B cell (primary cell): ENCODE data around the gene C17orf113. TPM values are rescaled to one million over a fixed set of nuclear protein-coding genes. Genes with fewer than 3 reads are reported as not detected.
"Not testable (repeated sequence)": the region's sequence is repeated elsewhere in the genome, so short reads cannot be mapped to it uniquely, and the experiment has no call there.

Experiments used
- ATAC-seq: fragments of 200-7000 bp; cut with Tn5 transposase; one replicate; pipeline ENCODE4 v1.10.0; 2021; ENCODE audit warnings: low read depth, mild to moderate bottlenecking, moderate number of reproducible peaks, moderate library complexity
- CTCF ChIA-PET: fragments of 350-600 bp; sonication (Branson Sonifier 250); formaldehyde crosslinking; loops from one replicate; lab custom pipeline; 2021; ENCODE audit warnings: antibody characterized with exemption, inconsistent platforms; lab: Charles Lee
- POLR2A ChIA-PET: fragments of 350-600 bp; sonication (Branson Sonifier 250); formaldehyde crosslinking; loops from one replicate; lab custom pipeline; 2021; ENCODE audit warnings: antibody characterized with exemption; lab: Charles Lee
- DNase-seq: peaks from one replicate; pipeline ENCODE4 v3.0.0; 2013
- H2AFZ ChIP-seq: 2 replicates; pipeline ENCODE4 v1.6.1; 2012; ENCODE audit warnings: mild to moderate bottlenecking, low read depth, low read length; ENCODE audit not compliant: insufficient read depth, poor library complexity, severe bottlenecking
- H3K27ac ChIP-seq, 2 donors: 1 replicate in 1 of 2; 2 replicates in 1 of 2; pipeline ENCODE4 v1.5.1; 2012 to 2013; ENCODE audit warnings: low read length in 2 of 2, mild to moderate bottlenecking in 2 of 2, moderate library complexity in 1 of 2
- H3K27me3 ChIP-seq, 4 experiments: fragments of 200-600 bp in 1 of 4; sonication (generic) in 1 of 4; replicated peaks in 1 of 4; 1 replicate in 2 of 4; 2 replicates in 2 of 4; pipeline versions ENCODE4 v1.6.1 to v1.7.0; 2013 to 2016; ENCODE audit warnings: low read length in 3 of 4, mild to moderate bottlenecking in 2 of 4, mixed read lengths in 1 of 4, moderate library complexity in 1 of 4; ENCODE audit not compliant: insufficient read depth in 4 of 4, control insufficient read depth in 3 of 4; ENCODE audit errors: control extremely low read depth in 1 of 4
- H3K36me3 ChIP-seq, 2 experiments: replicated peaks in 1 of 2; 1 replicate in 1 of 2; 2 replicates in 1 of 2; pipeline versions ENCODE4 v1.6.1 to v1.7.1; 2013; ENCODE audit warnings: low read length in 1 of 2; ENCODE audit not compliant: insufficient read depth in 2 of 2, control insufficient read depth in 1 of 2; ENCODE audit errors: control extremely low read depth in 1 of 2, extremely low read depth in 1 of 2
- H3K4me1 ChIP-seq, 2 donors: fragments of 200-600 bp in 1 of 2; sonication (generic) in 1 of 2; 1 replicate in 1 of 2; 2 replicates in 1 of 2; pipeline versions ENCODE4 v1.5.1 to v1.6.1; 2013 to 2017; ENCODE audit warnings: low read length in 2 of 2; ENCODE audit not compliant: control insufficient read depth in 2 of 2, insufficient read depth in 2 of 2
- H3K4me2 ChIP-seq: replicated peaks from 2 replicates; pipeline ENCODE3; 2012; ENCODE audit warnings: mild to moderate bottlenecking, low read depth, low read length; ENCODE audit not compliant: poor library complexity, severe bottlenecking
- H3K4me3 ChIP-seq, 5 experiments: fragments of 200-600 bp in 1 of 5; sonication (generic) in 1 of 5; 1 replicate in 3 of 5; 2 replicates in 2 of 5; pipeline versions ENCODE4 v1.5.1 to v1.7.0; 2011 to 2016; ENCODE audit warnings: low read length in 4 of 5, mild to moderate bottlenecking in 4 of 5, low read depth in 2 of 5, control low read depth in 1 of 5, moderate library complexity in 1 of 5; ENCODE audit not compliant: insufficient read depth in 1 of 5; ENCODE audit errors: control extremely low read depth in 1 of 5, extremely low read depth in 1 of 5
- H3K79me2 ChIP-seq: fragments of 200-600 bp; sonication (generic); one replicate; pipeline ENCODE4 v1.6.0; 2016; ENCODE audit warnings: low read length; ENCODE audit not compliant: control insufficient read depth, insufficient read depth
- H3K9ac ChIP-seq: fragments of 200-600 bp; sonication (generic); 2 replicates; pipeline ENCODE4 v1.6.1; 2017; ENCODE audit warnings: mild to moderate bottlenecking, low read length, moderate library complexity
- H3K9me3 ChIP-seq, 3 donors: one replicate each; pipeline versions ENCODE4 v1.6.1 to v1.7.1; 2013; ENCODE audit warnings: low read length in 2 of 3; ENCODE audit not compliant: control insufficient read depth in 2 of 3, insufficient read depth in 1 of 3; ENCODE audit errors: control extremely low read depth in 1 of 3
- H4K20me1 ChIP-seq: 2 replicates; pipeline ENCODE4 v1.6.0; 2012; ENCODE audit warnings: mild to moderate bottlenecking, low read length; ENCODE audit not compliant: insufficient read depth, control insufficient read depth, poor library complexity, severe bottlenecking
- H3K27ac Mint-ChIP-seq: one replicate; pipeline ENCODE4 v1.8.0; 2021; ENCODE audit warnings: mixed read lengths
- H3K27me3 Mint-ChIP-seq: one replicate; pipeline ENCODE4 v1.8.0; 2021; ENCODE audit warnings: mixed read lengths
- H3K4me1 Mint-ChIP-seq: one replicate; pipeline ENCODE4 v1.8.0; 2021; ENCODE audit warnings: mixed read lengths
- H3K4me3 Mint-ChIP-seq: one replicate; pipeline ENCODE4 v1.8.0; 2021; ENCODE audit warnings: mixed read lengths
- H3K9me3 Mint-ChIP-seq: one replicate; pipeline ENCODE4 v1.8.0; 2022; ENCODE audit warnings: mixed read lengths; ENCODE audit not compliant: insufficient read depth
- CTCF ChIP-seq: fragments of 200-600 bp; IDR thresholded peaks from one replicate; pipeline ENCODE4 v1.8.0; 2022; ENCODE audit warnings: antibody characterized with exemption, mild to moderate bottlenecking
- EZH2 ChIP-seq: IDR thresholded peaks from 2 replicates; pipeline ENCODE4 v1.6.1; 2012; ENCODE audit warnings: borderline replicate concordance, low read depth, mild to moderate bottlenecking, moderate library complexity, low read length; ENCODE audit not compliant: insufficient read depth, poor library complexity, severe bottlenecking
- WGBS: methylation state at CpG from one replicate; pipeline ENCODE4 v1.1.5; 2013; ENCODE audit warnings: missing lambda C conversion rate; ENCODE audit not compliant: insufficient coverage; 5-methylcytosine and 5-hydroxymethylcytosine counted together
- intact Hi-C: fragments of 100-400 bp; cut with micrococcal nuclease; formaldehyde crosslinking; loops from one replicate; pipeline ENCODE4 v1.10.0; 2022
- polyA plus RNA-seq: library from polyadenylated mRNA; depleted of rRNA; stranded (reverse); fragments of >200 nt; gene quantifications from 2 replicates; pipeline ENCODE4 v1.2.3, GENCODE V29; 2012
- total RNA-seq, 2 donors: library from RNA; stranded (reverse); fragments of 120-200 nt in 1 of 2; gene quantifications; 1 replicate in 1 of 2; 2 replicates in 1 of 2; pipeline versions ENCODE4 v1.2.3 to v1.2.4, GENCODE V29; 2013 to 2022

C17orf113 gene
- total and polyA plus RNA-seq, 2 donors (not counting 1 experiment from before 2014, with no cell fraction given) = 1.2 to 2.1 TPM

- CTCF ChIA-PET = interaction anchor here (0.7 to 4.9 kb wide), 11 partner anchors 8 to 164 kb away, joined by 3 to 80 read pairs (median 4); partner anchors contain the start of genes C17orf113, DHX58 and KAT2A
- Histone ChIP-seq H3K9me3 (no peaks in the 10 kb centered on the region), H3K4me2 (no peak overlapping the region), H3K4me1 (peaks cover 27 to 34% of the 10 kb centered on the region in 2 donors), H3K36me3 (peaks cover 0 to 26% of the 10 kb centered on the region in 2 experiments), H3K27ac (peak overlapping the region in 1 of 2 donors; percentile 41), H3K27me3 (peaks cover 0 to 3% (median 0%) of the 10 kb centered on the region in 4 experiments), H2AFZ (no peak overlapping the region), H3K9ac (no peak overlapping the region), H3K4me3 (no peak overlapping the region), H3K79me2 (peaks cover 35% of the 10 kb centered on the region), H4K20me1 (peaks cover 15% of the 10 kb centered on the region)
- H3K9me3 Mint-ChIP-seq = no peaks in the 10 kb centered on the region
- 98% methylated on average over 8 of the region's 15 CpGs for WGBS
- no peak overlapping the region for H3K4me3 Mint-ChIP-seq
- ATAC-seq (no peak), DNase-seq (no peak)
- peak overlapping the region; percentile 10 for H3K27ac Mint-ChIP-seq
- no peaks in the 10 kb centered on the region for H3K27me3 Mint-ChIP-seq
- POLR2A ChIA-PET = interaction anchor here (0.6 to 0.7 kb wide), 2 partner anchors 97 to 274 kb away, joined by 4 to 5 read pairs; partner anchors contain the start of gene KAT2A
- H3K4me1 Mint-ChIP-seq = peaks cover 37% of the 10 kb centered on the region
- TF ChIP-seq CTCF (no peak), EZH2 (no peak)
- intact Hi-C loops = no loop called here
Observed at GRCh38 chr17:42023524-42024349, 26.7 kb downstream of the C17orf113 start.

- not testable (repeated sequence) for ATAC-seq, H3K27ac ChIP-seq, H3K27me3 Mint-ChIP-seq, H2AFZ ChIP-seq, DNase-seq, H3K27me3 ChIP-seq, H3K9me3 ChIP-seq, H3K9me3 Mint-ChIP-seq
- CTCF ChIA-PET = interaction anchor here (1.0 to 8.2 kb wide), 10 partner anchors 21 to 174 kb away, joined by 3 to 90 read pairs (median 4); partner anchors contain the start of genes CNP, DHX58, GHDC and ODAD4
- Mint-ChIP-seq H3K4me3 (peak overlapping the region; percentile 91), H3K4me1 (peaks cover 59% of the 10 kb centered on the region), H3K27ac (peak overlapping the region; percentile 74)
- H3K4me2 ChIP-seq = peak overlapping the region; percentile 81
- H3K4me1 ChIP-seq = peaks cover 40 to 49% of the 10 kb centered on the region in 2 donors
- intact Hi-C loops = loop anchor here (1.0 kb wide), 2 partner anchors 91 to 95 kb away; partner anchors contain the start of gene ODAD4
- POLR2A ChIA-PET = interaction anchor here (1.0 to 1.3 kb wide), 2 partner anchors 55 to 58 kb away, joined by 7 to 11 read pairs; partner anchors contain the start of gene CNP
- WGBS = 98% methylated on average over 5 of the region's 8 CpGs
- peaks cover 0 to 26% of the 10 kb centered on the region in 2 experiments for H3K36me3 ChIP-seq
- peaks cover 60% of the 10 kb centered on the region for H3K79me2 ChIP-seq
- peaks cover 15% of the 10 kb centered on the region for H4K20me1 ChIP-seq
- H3K9ac ChIP-seq = peak overlapping the region; percentile 76
- H3K4me3 ChIP-seq = peak overlapping the region in 2 of 5 experiments; percentile 65 to 68
Observed at GRCh38 chr17:42020845-42021244, 29.6 kb downstream of the C17orf113 start.
